GM12892 (cell line): ENCODE measurements around the gene ADAMTS4.
"Not testable (repeated sequence)": the region's sequence is repeated elsewhere in the genome, so short reads cannot be mapped to it uniquely, and the experiment has no call there.

Source experiments
- DNase-seq: peaks from one replicate; pipeline ENCODE4 v3.0.0; 2011; ENCODE audit not compliant: insufficient read length
- FAIRE-seq: peaks from 2 replicates; lab custom pipeline; 2011; peaks lifted over from hg19 to GRCh38; lab: Jason Lieb, UNC
- POLR2A ChIP-seq: IDR thresholded peaks from 2 replicates; pipeline ENCODE4 v1.6.1; 2011; ENCODE audit warnings: low read depth, low read length, control low read depth
- POLR2AphosphoS5 ChIP-seq: IDR thresholded peaks from 2 replicates; pipeline ENCODE4 v1.6.1; 2011; ENCODE audit warnings: low read depth, low read length, control low read depth
- TAF1 ChIP-seq: IDR thresholded peaks from 2 replicates; pipeline ENCODE4 v1.6.1; 2011; ENCODE audit warnings: low read depth, mild to moderate bottlenecking, control low read depth, low read length, borderline replicate concordance

ADAMTS4 gene

GRCh38 chr1:161227196-161227871, 28.5 kb upstream of the ADAMTS4 start:
- peak; percentile 88 for FAIRE-seq
- TF ChIP-seq POLR2A (no peak), TAF1 (no peak), POLR2AphosphoS5 (no peak)
- DNase-seq, result peak; percentile 53

GRCh38 chr1:161226759-161227158, 27.9 kb upstream of the ADAMTS4 start:
- DNase-seq (no peak), FAIRE-seq (no peak)
- no peak for TF ChIP-seq POLR2AphosphoS5
- TF ChIP-seq POLR2A, result no peak
- no peak for TF ChIP-seq TAF1

GRCh38 chr1:161226320-161226711, 27.5 kb upstream of the ADAMTS4 start:
- DNase-seq (no peak), FAIRE-seq (no peak)
- no peak for TF ChIP-seq POLR2AphosphoS5
- no peak for TF ChIP-seq TAF1
- no peak for TF ChIP-seq POLR2A

GRCh38 chr1:161225534-161226319, 26.9 kb upstream of the ADAMTS4 start, which contains the start of gene TOMM40L:
Gene TOMM40L (plus strand): TSS chr1:161226060. CDS start chr1:161226490, 430 bp downstream.
- FAIRE-seq, result peak; percentile 95
- TF ChIP-seq POLR2A, result 0 out of 2 replicates have a peak, but pooled peaks have one; percentile 40
- no peak for TF ChIP-seq POLR2AphosphoS5
- TF ChIP-seq TAF1, result peak; percentile 64; the same call in 1 of the 2 replicates

GRCh38 chr1:161225178-161225533, 26.3 kb upstream of the ADAMTS4 start:
- DNase-seq (no peak), FAIRE-seq (no peak)
- TF ChIP-seq POLR2A (no peak), TAF1 (no peak), POLR2AphosphoS5 (no peak)

More at GRCh38 chr1:161225534-161226319, 26.9 kb upstream of the ADAMTS4 start, which contains the start of gene TOMM40L:
- DNase-seq, result peak; percentile 85

- DNase-seq, FAIRE-seq: not testable (repeated sequence)
Observed at GRCh38 chr1:161224695-161225087, 25.8 kb upstream of the ADAMTS4 start.

GRCh38 chr1:161223805-161224694, 25.2 kb upstream of the ADAMTS4 start:
- DNase-seq (no peak), FAIRE-seq (no peak)
- TF ChIP-seq TAF1, result no peak

- TF ChIP-seq TAF1 (no peak), POLR2A (no peak)
- no peak for DNase-seq
- no peak for FAIRE-seq
Observed at GRCh38 chr1:161222175-161223019, 23.5 kb upstream of the ADAMTS4 start.

GRCh38 chr1:161220002-161220401, 21.1 kb upstream of the ADAMTS4 start:
- no peak for FAIRE-seq
- no peak for DNase-seq
- TF ChIP-seq POLR2A (no peak), TAF1 (no peak), POLR2AphosphoS5 (no peak)

GRCh38 chr1:161219078-161219892, 20.4 kb upstream of the ADAMTS4 start:
- no peak for DNase-seq
- FAIRE-seq, result no peak
- TF ChIP-seq POLR2A, result no peak
- no peak for TF ChIP-seq POLR2AphosphoS5
- no peak for TF ChIP-seq TAF1
